DOHH2 (cell line): ENCODE measurements around the gene OSBPL9.

Source experiments
- EZH2phosphoT487 ChIP-seq: fragments of 200-600 bp; sonication (generic); IDR thresholded peaks from 2 replicates; pipeline ENCODE4 v1.6.1; 2017; ENCODE audit warnings: borderline replicate concordance, mild to moderate bottlenecking, antibody characterized with exemption, low read length, moderate library complexity, mixed read lengths
- TF ChIP-seq, protein P1 (sequence below): fragments of 200-600 bp; sonication (generic); IDR thresholded peaks from one replicate; pipeline ENCODE4 v1.5.1; 2014; ENCODE audit warnings: antibody characterized with exemption, mild to moderate bottlenecking, low read depth, low read length; ENCODE audit not compliant: poor library complexity, severe bottlenecking

DNA sequence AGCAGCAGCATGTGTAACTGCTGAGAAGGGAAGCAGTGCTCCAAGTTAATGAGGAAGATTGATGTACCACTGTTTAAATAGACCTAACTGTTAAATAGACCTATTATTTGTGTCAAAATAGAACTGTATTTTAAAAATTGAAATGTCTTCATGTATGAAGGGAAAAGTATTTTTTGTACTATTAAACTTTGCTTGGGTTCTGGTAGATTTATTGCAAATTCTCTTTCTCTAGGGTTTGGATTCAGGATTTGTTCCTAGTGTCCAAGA lies 128.3 kb downstream of the OSBPL9 start:
- TF ChIP-seq, protein P1, sequence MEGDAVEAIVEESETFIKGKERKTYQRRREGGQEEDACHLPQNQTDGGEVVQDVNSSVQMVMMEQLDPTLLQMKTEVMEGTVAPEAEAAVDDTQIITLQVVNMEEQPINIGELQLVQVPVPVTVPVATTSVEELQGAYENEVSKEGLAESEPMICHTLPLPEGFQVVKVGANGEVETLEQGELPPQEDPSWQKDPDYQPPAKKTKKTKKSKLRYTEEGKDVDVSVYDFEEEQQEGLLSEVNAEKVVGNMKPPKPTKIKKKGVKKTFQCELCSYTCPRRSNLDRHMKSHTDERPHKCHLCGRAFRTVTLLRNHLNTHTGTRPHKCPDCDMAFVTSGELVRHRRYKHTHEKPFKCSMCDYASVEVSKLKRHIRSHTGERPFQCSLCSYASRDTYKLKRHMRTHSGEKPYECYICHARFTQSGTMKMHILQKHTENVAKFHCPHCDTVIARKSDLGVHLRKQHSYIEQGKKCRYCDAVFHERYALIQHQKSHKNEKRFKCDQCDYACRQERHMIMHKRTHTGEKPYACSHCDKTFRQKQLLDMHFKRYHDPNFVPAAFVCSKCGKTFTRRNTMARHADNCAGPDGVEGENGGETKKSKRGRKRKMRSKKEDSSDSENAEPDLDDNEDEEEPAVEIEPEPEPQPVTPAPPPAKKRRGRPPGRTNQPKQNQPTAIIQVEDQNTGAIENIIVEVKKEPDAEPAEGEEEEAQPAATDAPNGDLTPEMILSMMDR, result no peak
- no peak for TF ChIP-seq EZH2phosphoT487
